ENCODE results near the gene SPARC.
"Not testable (repeated sequence)": the region's sequence is repeated elsewhere in the genome, so short reads cannot be mapped to it uniquely, and the experiment has no call there.

SPARC gene

GRCh38 chr5:151703780-151704179 lies 17.1 kb upstream of the SPARC start:
- DNase-seq (ENCODE audit: low read depth, low spot score) = no peak
- H3K27ac ChIP-seq = no peak overlapping the region

- no peak overlapping the region for H3K27ac ChIP-seq
- DNase-seq (ENCODE audit: low read depth, low spot score) = no peak
These were observed 16.5 kb upstream of the SPARC start for GRCh38 chr5:151703227-151703626.

- no peak overlapping the region for H3K27ac ChIP-seq
- no peak for DNase-seq (ENCODE audit: low read depth, low spot score)
These were observed 14.1 kb upstream of the SPARC start for GRCh38 chr5:151700820-151701219.

GRCh38 chr5:151700296-151700695 lies 13.6 kb upstream of the SPARC start:
- no peak for DNase-seq (ENCODE audit: low read depth, low spot score)
- peak overlapping the region; percentile 67 for H3K27ac ChIP-seq

- peak overlapping the region; percentile 67 for H3K27ac ChIP-seq
- no peak for DNase-seq (ENCODE audit: low read depth, low spot score)
These were observed 12.6 kb upstream of the SPARC start for GRCh38 chr5:151699071-151699901.

GRCh38 chr5:151698081-151698480 lies 11.4 kb upstream of the SPARC start:
- not testable (repeated sequence) for H3K27ac ChIP-seq; DNase-seq (ENCODE audit: low read depth, low spot score)

- H3K27ac ChIP-seq = no peak overlapping the region
- no peak for DNase-seq (ENCODE audit: low read depth, low spot score)
These were observed 10.7 kb upstream of the SPARC start for GRCh38 chr5:151697452-151697851.

GRCh38 chr5:151696470-151697061 lies 9.9 kb upstream of the SPARC start:
- no peak overlapping the region for H3K27ac ChIP-seq
- DNase-seq (ENCODE audit: low read depth, low spot score) = no peak

GRCh38 chr5:151695464-151695863 lies 8.7 kb upstream of the SPARC start:
- DNase-seq (ENCODE audit: low read depth, low spot score) = no peak
- H3K27ac ChIP-seq = no peak overlapping the region

- no peak overlapping the region for H3K27ac ChIP-seq
- no peak for DNase-seq (ENCODE audit: low read depth, low spot score)
These were observed 7.3 kb upstream of the SPARC start for GRCh38 chr5:151694035-151694485.

GRCh38 chr5:151692312-151692711 lies 5.6 kb upstream of the SPARC start:
- no peak for DNase-seq (ENCODE audit: low read depth, low spot score)
- H3K27ac ChIP-seq = no peak overlapping the region

GRCh38 chr5:151691706-151692105 lies 5.0 kb upstream of the SPARC start:
- H3K27ac ChIP-seq = no peak overlapping the region
- no peak for DNase-seq (ENCODE audit: low read depth, low spot score)

- H3K27ac ChIP-seq; DNase-seq (ENCODE audit: low read depth, low spot score): not testable (repeated sequence)
These were observed 2.9 kb upstream of the SPARC start for GRCh38 chr5:151689591-151689990.

- no peak overlapping the region for H3K27ac ChIP-seq
- no peak for DNase-seq (ENCODE audit: low read depth, low spot score)
These were observed 1.7 kb upstream of the SPARC start for GRCh38 chr5:151688436-151688835.

GRCh38 chr5:151685749-151686673 lies 704 bp downstream of the SPARC start:
- no peak for DNase-seq (ENCODE audit: low read depth, low spot score)
- peak overlapping the region; percentile 39 for H3K27ac ChIP-seq

- DNase-seq (ENCODE audit: low read depth, low spot score) = no peak
- peak overlapping the region; percentile 39 for H3K27ac ChIP-seq
These were observed 1.9 kb downstream of the SPARC start for GRCh38 chr5:151684690-151685361.

- DNase-seq (ENCODE audit: low read depth, low spot score) = no peak
- peak overlapping the region; percentile 39 for H3K27ac ChIP-seq
These were observed 2.6 kb downstream of the SPARC start for GRCh38 chr5:151683986-151684588.

- DNase-seq (ENCODE audit: low read depth, low spot score) = no peak
- H3K27ac ChIP-seq = peak overlapping the region; percentile 39
These were observed 3.3 kb downstream of the SPARC start for GRCh38 chr5:151683444-151683843.

- peak overlapping the region; percentile 39 for H3K27ac ChIP-seq
- no peak for DNase-seq (ENCODE audit: low read depth, low spot score)
These were observed 3.9 kb downstream of the SPARC start for GRCh38 chr5:151682751-151683331.
